Measurements from ENCODE around the gene TEX2. TPM values are rescaled to one million over a fixed set of nuclear protein-coding genes. Genes with fewer than 3 reads are reported as not detected.

Gene TEX2
- polyA plus RNA-seq, 1 donor (not counting 4 experiments of a cell fraction or from before 2014, with no cell fraction given): 44.4 TPM

GRCh38 chr17:64252831-64253230 is 10.2 kb downstream of the TEX2 start:
- H3K36me3 ChIP-seq (ENCODE audit: control insufficient read depth in 2 of 2, extremely low read depth in 1 of 2, insufficient read depth in 2 of 2, low read length in 2 of 2): peaks cover 0 to 3% of the 10 kb centered on the region in 2 experiments
- no peak overlapping the region for H3K9ac ChIP-seq (ENCODE audit: control insufficient read depth, extremely low read depth, insufficient read depth, low read length)
- no peaks in the 10 kb centered on the region for H3K27me3 ChIP-seq (ENCODE audit: control insufficient read depth, extremely low read depth, insufficient read depth, low read length)
- no peak overlapping the region for H3K27ac ChIP-seq (ENCODE audit: control insufficient read depth, insufficient read depth, low read length)
- H3K9me1 ChIP-seq (ENCODE audit: control insufficient read depth, extremely low read depth, insufficient read depth, low read length): peaks cover 5% of the 10 kb centered on the region
- peaks cover 89% of the 10 kb centered on the region for H3K79me2 ChIP-seq (ENCODE audit: control insufficient read depth, insufficient read depth, low read length)
- DNase-seq (ENCODE audit: low read depth, low spot score) (no peak), FAIRE-seq (no peak)
- H4K20me1 ChIP-seq (ENCODE audit: control insufficient read depth, extremely low read depth, insufficient read depth, low read length): no peaks in the 10 kb centered on the region
- H3K4me2 ChIP-seq (ENCODE audit: control insufficient read depth, extremely low read depth, insufficient read depth, low read depth, low read length): peak overlapping the region; percentile 11
- no peak for TF ChIP-seq CTCF (optimal IDR thresholded peaks at IDR 0.05 in 1 of 3, IDR thresholded peaks at IDR 0.05 in 1 of 3, conservative IDR thresholded peaks at IDR 0.05 in 1 of 3; ENCODE audit: extremely low read depth in 1 of 3, insufficient read depth in 2 of 3, low read length in 3 of 3)
- no peak for TF ChIP-seq EZH2 (IDR thresholded peaks at IDR 0.05; ENCODE audit: low read length)
- H3K4me3 ChIP-seq (ENCODE audit: control insufficient read depth in 2 of 3, extremely low read depth in 1 of 3, insufficient read depth in 2 of 3, low read depth in 1 of 3, low read length in 3 of 3): no peak overlapping the region
- peaks cover 23% of the 10 kb centered on the region for H3K4me1 ChIP-seq (ENCODE audit: control insufficient read depth, extremely low read depth, insufficient read depth, low read length)
- no peak overlapping the region for H2AFZ ChIP-seq (ENCODE audit: control insufficient read depth, low read length)
- H3K9me3 ChIP-seq (ENCODE audit: control insufficient read depth, low read depth, low read length): no peaks in the 10 kb centered on the region
- dilution Hi-C loops (cut with MboI; ENCODE audit: extremely low pct_ligation_motif_present, low sequenced_read_pairs): no loop called here

GRCh38 chr17:64250233-64250835 is 12.7 kb downstream of the TEX2 start:
- no peak for DNase-seq (ENCODE audit: low read depth, low spot score)
- Histone ChIP-seq H3K27ac (ENCODE audit: control insufficient read depth, insufficient read depth, low read length) (no peak overlapping the region), H3K4me3 (ENCODE audit: control insufficient read depth in 2 of 3, extremely low read depth in 1 of 3, insufficient read depth in 2 of 3, low read depth in 1 of 3, low read length in 3 of 3) (no peak overlapping the region), H3K36me3 (ENCODE audit: control insufficient read depth in 2 of 2, extremely low read depth in 1 of 2, insufficient read depth in 2 of 2, low read length in 2 of 2) (peaks cover 3 to 4% of the 10 kb centered on the region in 2 experiments), H3K4me2 (ENCODE audit: control insufficient read depth, extremely low read depth, insufficient read depth, low read depth, low read length) (peak overlapping the region; percentile 22), H3K9me3 (ENCODE audit: control insufficient read depth, low read depth, low read length) (no peaks in the 10 kb centered on the region), H3K9me1 (ENCODE audit: control insufficient read depth, extremely low read depth, insufficient read depth, low read length) (no peaks in the 10 kb centered on the region), H3K79me2 (ENCODE audit: control insufficient read depth, insufficient read depth, low read length) (peaks cover 87% of the 10 kb centered on the region), H3K4me1 (ENCODE audit: control insufficient read depth, extremely low read depth, insufficient read depth, low read length) (peaks cover 23% of the 10 kb centered on the region), H4K20me1 (ENCODE audit: control insufficient read depth, extremely low read depth, insufficient read depth, low read length) (no peaks in the 10 kb centered on the region), H2AFZ (ENCODE audit: control insufficient read depth, low read length) (no peak overlapping the region), H3K27me3 (ENCODE audit: control insufficient read depth, extremely low read depth, insufficient read depth, low read length) (no peaks in the 10 kb centered on the region), H3K9ac (ENCODE audit: control insufficient read depth, extremely low read depth, insufficient read depth, low read length) (no peak overlapping the region)
- peak; percentile 63 for FAIRE-seq
- TF ChIP-seq CTCF (optimal IDR thresholded peaks at IDR 0.05 in 1 of 3, IDR thresholded peaks at IDR 0.05 in 1 of 3, conservative IDR thresholded peaks at IDR 0.05 in 1 of 3; ENCODE audit: extremely low read depth in 1 of 3, insufficient read depth in 2 of 3, low read length in 3 of 3): no peak
- TF ChIP-seq EZH2 (IDR thresholded peaks at IDR 0.05; ENCODE audit: low read length): no peak
- dilution Hi-C loops (cut with MboI; ENCODE audit: extremely low pct_ligation_motif_present, low sequenced_read_pairs): no loop called here

All from keratinocyte (primary cell).